Vagina (tissue), 2 donors: ENCODE data around the gene PPP1R3A.

Experiments
- POLR2A ChIP-seq, 2 donors: fragments of 450-650 bp; IDR thresholded peaks; one replicate each; pipeline ENCODE4 v1.6.1; 2017; ENCODE audit warnings: antibody characterized with exemption in 2 of 2, mild to moderate bottlenecking in 2 of 2, moderate library complexity in 2 of 2
- POLR2AphosphoS5 ChIP-seq, 2 donors: sonication (generic); formaldehyde crosslinking; IDR thresholded peaks; one replicate each; pipeline ENCODE4 v1.9.0; 2017; ENCODE audit warnings: antibody characterized with exemption in 2 of 2, mild to moderate bottlenecking in 2 of 2, low read depth in 1 of 2; ENCODE audit not compliant: insufficient read depth in 1 of 2
- TF ChIP-seq, protein P1 (sequence below), 3 experiments: fragments of 450-650 bp in 2 of 3; fragments of 200-600 bp in 1 of 3; sonication (generic) in 1 of 3; IDR thresholded peaks; one replicate each; pipeline ENCODE4 v1.5.1; 2017 to 2019; ENCODE audit warnings: antibody characterized with exemption in 3 of 3, mild to moderate bottlenecking in 2 of 3, moderate library complexity in 2 of 3

DNA sequence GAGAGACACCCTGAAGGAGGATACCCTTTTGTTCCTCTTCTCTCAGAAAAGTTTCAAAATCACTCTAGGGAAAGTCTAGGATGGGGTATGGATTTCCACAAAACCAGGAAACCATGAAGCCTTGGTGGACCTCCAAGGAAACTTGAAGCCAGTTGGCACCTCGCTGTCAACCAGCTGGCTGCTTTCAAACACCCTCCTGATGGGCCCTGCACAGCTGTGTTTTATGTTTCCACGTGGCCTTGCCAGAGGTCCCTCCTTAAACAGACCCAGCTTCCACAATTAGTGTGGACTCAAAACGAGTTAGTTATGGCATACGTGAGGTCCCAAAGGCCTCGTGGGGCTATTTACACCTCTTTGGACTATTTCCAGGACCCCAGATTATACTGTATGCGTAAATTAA lies 5.9 kb downstream of the PPP1R3A start:
- TF ChIP-seq, protein P1, sequence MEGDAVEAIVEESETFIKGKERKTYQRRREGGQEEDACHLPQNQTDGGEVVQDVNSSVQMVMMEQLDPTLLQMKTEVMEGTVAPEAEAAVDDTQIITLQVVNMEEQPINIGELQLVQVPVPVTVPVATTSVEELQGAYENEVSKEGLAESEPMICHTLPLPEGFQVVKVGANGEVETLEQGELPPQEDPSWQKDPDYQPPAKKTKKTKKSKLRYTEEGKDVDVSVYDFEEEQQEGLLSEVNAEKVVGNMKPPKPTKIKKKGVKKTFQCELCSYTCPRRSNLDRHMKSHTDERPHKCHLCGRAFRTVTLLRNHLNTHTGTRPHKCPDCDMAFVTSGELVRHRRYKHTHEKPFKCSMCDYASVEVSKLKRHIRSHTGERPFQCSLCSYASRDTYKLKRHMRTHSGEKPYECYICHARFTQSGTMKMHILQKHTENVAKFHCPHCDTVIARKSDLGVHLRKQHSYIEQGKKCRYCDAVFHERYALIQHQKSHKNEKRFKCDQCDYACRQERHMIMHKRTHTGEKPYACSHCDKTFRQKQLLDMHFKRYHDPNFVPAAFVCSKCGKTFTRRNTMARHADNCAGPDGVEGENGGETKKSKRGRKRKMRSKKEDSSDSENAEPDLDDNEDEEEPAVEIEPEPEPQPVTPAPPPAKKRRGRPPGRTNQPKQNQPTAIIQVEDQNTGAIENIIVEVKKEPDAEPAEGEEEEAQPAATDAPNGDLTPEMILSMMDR (IDR thresholded peaks at IDR 0.05): no peak
- TF ChIP-seq POLR2A (IDR thresholded peaks at IDR 0.05) (no peak), POLR2AphosphoS5 (IDR thresholded peaks at IDR 0.05; ENCODE audit: insufficient read depth in 1 of 2, low read depth in 1 of 2) (no peak)
